ENCODE measurements around the gene HS6ST2.

DNA sequence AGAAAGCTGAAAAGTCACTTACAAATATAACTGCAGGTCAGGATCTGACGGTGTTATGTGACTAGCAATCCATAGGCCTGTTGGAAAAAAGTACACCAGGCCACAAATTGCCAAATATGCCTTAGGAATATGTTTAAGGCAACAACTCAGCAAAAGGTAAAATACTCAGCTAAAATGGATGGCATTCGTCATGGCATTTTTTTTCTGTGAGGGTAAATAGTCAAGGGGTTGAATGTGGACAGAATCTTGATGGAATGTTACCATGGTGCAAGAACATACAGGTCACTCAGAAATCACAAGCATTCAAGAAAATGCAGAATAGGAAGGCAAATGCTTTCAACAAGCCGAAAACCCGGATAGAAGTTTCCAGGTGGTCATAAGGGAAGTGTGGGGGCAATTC lies 347.9 kb downstream of the HS6ST2 start:
- TF ChIP-seq, protein P1, sequence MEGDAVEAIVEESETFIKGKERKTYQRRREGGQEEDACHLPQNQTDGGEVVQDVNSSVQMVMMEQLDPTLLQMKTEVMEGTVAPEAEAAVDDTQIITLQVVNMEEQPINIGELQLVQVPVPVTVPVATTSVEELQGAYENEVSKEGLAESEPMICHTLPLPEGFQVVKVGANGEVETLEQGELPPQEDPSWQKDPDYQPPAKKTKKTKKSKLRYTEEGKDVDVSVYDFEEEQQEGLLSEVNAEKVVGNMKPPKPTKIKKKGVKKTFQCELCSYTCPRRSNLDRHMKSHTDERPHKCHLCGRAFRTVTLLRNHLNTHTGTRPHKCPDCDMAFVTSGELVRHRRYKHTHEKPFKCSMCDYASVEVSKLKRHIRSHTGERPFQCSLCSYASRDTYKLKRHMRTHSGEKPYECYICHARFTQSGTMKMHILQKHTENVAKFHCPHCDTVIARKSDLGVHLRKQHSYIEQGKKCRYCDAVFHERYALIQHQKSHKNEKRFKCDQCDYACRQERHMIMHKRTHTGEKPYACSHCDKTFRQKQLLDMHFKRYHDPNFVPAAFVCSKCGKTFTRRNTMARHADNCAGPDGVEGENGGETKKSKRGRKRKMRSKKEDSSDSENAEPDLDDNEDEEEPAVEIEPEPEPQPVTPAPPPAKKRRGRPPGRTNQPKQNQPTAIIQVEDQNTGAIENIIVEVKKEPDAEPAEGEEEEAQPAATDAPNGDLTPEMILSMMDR (conservative IDR thresholded peaks at IDR 0.05) = no peak
- no peak for TF ChIP-seq ZFX (IDR thresholded peaks at IDR 0.05)
